H9 (cell line): Measurements from ENCODE around the gene ZHX3. TPM values are rescaled to one million over a fixed set of nuclear protein-coding genes. Genes with fewer than 3 reads are reported as not detected.

Experiments
- DNase-seq: peaks from one replicate; pipeline ENCODE4 v3.0.0-alpha.2; 2017
- H2AFZ ChIP-seq: one replicate; pipeline ENCODE4 v1.6.1; 2013; ENCODE audit warnings: mild to moderate bottlenecking, low read length, control low read depth, moderate library complexity
- H2AK5ac ChIP-seq: 2 replicates; pipeline ENCODE4 v1.6.1; 2013; ENCODE audit warnings: low read length, control low read depth, mixed read lengths; ENCODE audit not compliant: insufficient read length
- H2BK120ac ChIP-seq: one replicate; pipeline ENCODE4 v1.6.1; 2013; ENCODE audit warnings: low read depth, mild to moderate bottlenecking, low read length, control low read depth, inconsistent platforms; ENCODE audit not compliant: poor library complexity, severe bottlenecking
- H2BK12ac ChIP-seq: 2 replicates; pipeline ENCODE4 v1.6.1; 2013; ENCODE audit warnings: low read length, control low read depth, mixed read lengths, low read depth; ENCODE audit not compliant: insufficient read length
- H2BK15ac ChIP-seq: 2 replicates; pipeline ENCODE4 v1.6.1; 2013; ENCODE audit warnings: low read depth, low read length, control low read depth
- H2BK20ac ChIP-seq: one replicate; pipeline ENCODE4 v1.6.1; 2013; ENCODE audit warnings: low read depth, mild to moderate bottlenecking, low read length, control low read depth, inconsistent platforms; ENCODE audit not compliant: poor library complexity, severe bottlenecking
- H2BK5ac ChIP-seq: 2 replicates; pipeline ENCODE4 v1.6.1; 2013; ENCODE audit warnings: low read length, control low read depth, mixed read lengths; ENCODE audit not compliant: insufficient read length
- H3K14ac ChIP-seq: 2 replicates; pipeline ENCODE4 v1.6.1; 2013; ENCODE audit warnings: low read length, control low read depth; ENCODE audit not compliant: insufficient read depth
- H3K18ac ChIP-seq: 2 replicates; pipeline ENCODE4 v1.6.1; 2013; ENCODE audit warnings: low read depth, mild to moderate bottlenecking, mixed read lengths, low read length, control low read depth; ENCODE audit not compliant: insufficient read length
- H3K23ac ChIP-seq: 2 replicates; pipeline ENCODE4 v1.6.1; 2013; ENCODE audit warnings: low read length, control low read depth, mixed read lengths, low read depth; ENCODE audit not compliant: insufficient read length
- H3K23me2 ChIP-seq: 2 replicates; pipeline ENCODE4 v1.6.1; 2013; ENCODE audit warnings: low read depth, mild to moderate bottlenecking, mixed read lengths, low read length, control low read depth; ENCODE audit not compliant: insufficient read length, poor library complexity, severe bottlenecking
- H3K27ac ChIP-seq: 2 replicates; pipeline ENCODE4 v1.5.1; 2013; ENCODE audit warnings: low read length, control low read depth, mixed read lengths, low read depth; ENCODE audit not compliant: insufficient read length
- H3K27me3 ChIP-seq: 2 replicates; pipeline ENCODE4 v1.6.1; 2013; ENCODE audit warnings: low read length, control low read depth, inconsistent platforms; ENCODE audit not compliant: insufficient read depth
- H3K4ac ChIP-seq: 2 replicates; pipeline ENCODE4 v1.6.1; 2013; ENCODE audit warnings: low read depth, mild to moderate bottlenecking, control low read depth, inconsistent platforms, low read length, moderate library complexity
- H3K4me1 ChIP-seq: 2 replicates; pipeline ENCODE4 v1.6.1; 2013; ENCODE audit warnings: low read length, control low read depth, inconsistent platforms; ENCODE audit not compliant: insufficient read depth
- H3K4me2 ChIP-seq: 2 replicates; pipeline ENCODE4 v1.6.1; 2013; ENCODE audit warnings: low read length, control low read depth, mixed read lengths; ENCODE audit not compliant: insufficient read length, insufficient read depth
- H3K56ac ChIP-seq: 2 replicates; pipeline ENCODE4 v1.6.1; 2013; ENCODE audit warnings: low read depth, mild to moderate bottlenecking, mixed read lengths, low read length, control low read depth; ENCODE audit not compliant: insufficient read length
- H3K79me1 ChIP-seq: 2 replicates; pipeline ENCODE4 v1.6.1; 2013; ENCODE audit warnings: low read depth, mild to moderate bottlenecking, moderate library complexity, low read length, control low read depth, inconsistent platforms; ENCODE audit not compliant: insufficient read depth, poor library complexity, severe bottlenecking
- H3K79me2 ChIP-seq: 2 replicates; pipeline ENCODE4 v1.6.1; 2013; ENCODE audit warnings: low read length, control low read depth, inconsistent platforms; ENCODE audit not compliant: insufficient read depth
- H3K9ac ChIP-seq: 2 replicates; pipeline ENCODE4 v1.6.1; 2013; ENCODE audit warnings: low read length, control low read depth, mixed read lengths; ENCODE audit not compliant: insufficient read length; ENCODE audit errors: extremely low read depth
- H3K9me3 ChIP-seq: one replicate; pipeline ENCODE4 v1.6.1; 2013; ENCODE audit warnings: low read depth, low read length, inconsistent platforms; ENCODE audit not compliant: control insufficient read depth
- H3T11ph ChIP-seq: one replicate; pipeline ENCODE4 v1.6.1; 2013; ENCODE audit warnings: mild to moderate bottlenecking, low read length, control low read depth, inconsistent platforms
- H4K20me1 ChIP-seq: one replicate; pipeline ENCODE4 v1.6.1; 2013; ENCODE audit not compliant: control insufficient read depth, insufficient read length, insufficient read depth
- H4K5ac ChIP-seq: 2 replicates; pipeline ENCODE4 v1.6.1; 2013; ENCODE audit warnings: low read depth, mild to moderate bottlenecking, mixed read lengths, low read length, control low read depth; ENCODE audit not compliant: insufficient read length
- H4K8ac ChIP-seq: replicated peaks from 2 replicates; pipeline ENCODE4 v1.6.1; 2013; ENCODE audit warnings: low read length, control low read depth, mixed read lengths, low read depth; ENCODE audit not compliant: insufficient read length
- H4K91ac ChIP-seq: 2 replicates; pipeline ENCODE4 v1.6.1; 2013; ENCODE audit warnings: low read depth, mild to moderate bottlenecking, moderate library complexity, mixed read lengths, low read length, control low read depth; ENCODE audit not compliant: insufficient read length
- H3K27ac Mint-ChIP-seq, 3 experiments: 2 replicates in 2 of 3; 3 replicates in 1 of 3; pipeline ENCODE4 v1.8.0; 2020 to 2021; ENCODE audit warnings: mixed read lengths in 3 of 3, mild to moderate bottlenecking in 1 of 3, moderate library complexity in 1 of 3
- H3K27me3 Mint-ChIP-seq: 2 replicates; pipeline ENCODE4 v1.8.0; 2021; ENCODE audit warnings: low read depth, mild to moderate bottlenecking, moderate library complexity, mixed read lengths
- H3K36me3 Mint-ChIP-seq, 3 experiments: 2 replicates in 2 of 3; 3 replicates in 1 of 3; pipeline ENCODE4 v1.8.0; 2020 to 2021; ENCODE audit warnings: low read depth in 3 of 3, mixed read lengths in 3 of 3; ENCODE audit not compliant: insufficient read depth in 1 of 3
- H3K4me1 Mint-ChIP-seq, 2 experiments: 2 replicates each; pipeline ENCODE4 v1.8.0; 2020; ENCODE audit warnings: mixed read lengths in 2 of 2
- H3K4me3 Mint-ChIP-seq, 2 experiments: 2 replicates in 1 of 2; 3 replicates in 1 of 2; pipeline ENCODE4 v1.8.0; 2020 to 2021; ENCODE audit warnings: mild to moderate bottlenecking in 2 of 2, mixed read lengths in 2 of 2, moderate library complexity in 1 of 2
- H3K9me3 Mint-ChIP-seq, 2 experiments: 2 replicates in 1 of 2; 3 replicates in 1 of 2; pipeline ENCODE4 v1.8.0; 2020; ENCODE audit warnings: mild to moderate bottlenecking in 2 of 2, mixed read lengths in 2 of 2, moderate library complexity in 1 of 2
- WGBS: extraction: QIAGEN DNeasy Blood & Tissue Kit; methylation state at CpG from one replicate; pipeline ENCODE4 v1.1.7; 2013; ENCODE audit warnings: missing lambda C conversion rate, low lambda C conversion rate, mixed read lengths; ENCODE audit not compliant: insufficient read length; ENCODE audit errors: extremely low coverage; 5-methylcytosine and 5-hydroxymethylcytosine counted together
- total RNA-seq: library from RNA; stranded (reverse); gene quantifications from 2 replicates; pipeline ENCODE4 v1.2.1, GENCODE V29; 2021
- TF ChIP-seq, protein P1 (sequence below): fragments of 200-600 bp; sonication (generic); conservative IDR thresholded peaks from 3 replicates; pipeline ENCODE4 v1.8.0; 2021; ENCODE audit warnings: antibody characterized with exemption, mild to moderate bottlenecking

ZHX3 gene
- total RNA-seq, 1 experiment from 2014 or later = 4.4 TPM

GRCh38 chr20:41232973-41233926 lies 84.3 kb downstream of the ZHX3 start:
- Histone ChIP-seq H4K8ac (no peak overlapping the region), H3K79me2 (no peaks in the 10 kb centered on the region), H3K9me3 (no peaks in the 10 kb centered on the region), H2AK5ac (no peak overlapping the region), H3K9ac (no peak overlapping the region), H3K14ac (no peak overlapping the region), H2BK12ac (no peak overlapping the region), H3K23ac (no peak overlapping the region), H3K4me2 (no peak overlapping the region), H3K4ac (no peak overlapping the region), H2BK120ac (no peak overlapping the region), H4K91ac (no peak overlapping the region), H3K27ac (no peak overlapping the region), H2BK5ac (no peak overlapping the region), H3K4me1 (no peaks in the 10 kb centered on the region), H2AFZ (no peak overlapping the region), H3K56ac (no peak overlapping the region), H3T11ph (no peak overlapping the region), H2BK20ac (no peak overlapping the region), H4K5ac (no peak overlapping the region), H3K27me3 (no peaks in the 10 kb centered on the region; the same call in 1 of the 2 replicates), H3K18ac (no peak overlapping the region), H4K20me1 (no peaks in the 10 kb centered on the region), H3K79me1 (no peaks in the 10 kb centered on the region), H3K23me2 (no peaks in the 10 kb centered on the region), H2BK15ac (no peak overlapping the region)
- H3K36me3 Mint-ChIP-seq = no peaks in the 10 kb centered on the region
- DNase-seq = no peak
- H3K4me3 Mint-ChIP-seq = no peak overlapping the region
- no peaks in the 10 kb centered on the region; a peak in 1 of 4 replicates for H3K4me1 Mint-ChIP-seq
- no peak overlapping the region for H3K27ac Mint-ChIP-seq
- peaks cover 1% of the 10 kb centered on the region; the same call in 1 of the 2 replicates for H3K27me3 Mint-ChIP-seq
- no peaks in the 10 kb centered on the region for H3K9me3 Mint-ChIP-seq
- WGBS = no CpG with 5 or more reads among the region's 6 CpGs
- TF ChIP-seq, protein P1, sequence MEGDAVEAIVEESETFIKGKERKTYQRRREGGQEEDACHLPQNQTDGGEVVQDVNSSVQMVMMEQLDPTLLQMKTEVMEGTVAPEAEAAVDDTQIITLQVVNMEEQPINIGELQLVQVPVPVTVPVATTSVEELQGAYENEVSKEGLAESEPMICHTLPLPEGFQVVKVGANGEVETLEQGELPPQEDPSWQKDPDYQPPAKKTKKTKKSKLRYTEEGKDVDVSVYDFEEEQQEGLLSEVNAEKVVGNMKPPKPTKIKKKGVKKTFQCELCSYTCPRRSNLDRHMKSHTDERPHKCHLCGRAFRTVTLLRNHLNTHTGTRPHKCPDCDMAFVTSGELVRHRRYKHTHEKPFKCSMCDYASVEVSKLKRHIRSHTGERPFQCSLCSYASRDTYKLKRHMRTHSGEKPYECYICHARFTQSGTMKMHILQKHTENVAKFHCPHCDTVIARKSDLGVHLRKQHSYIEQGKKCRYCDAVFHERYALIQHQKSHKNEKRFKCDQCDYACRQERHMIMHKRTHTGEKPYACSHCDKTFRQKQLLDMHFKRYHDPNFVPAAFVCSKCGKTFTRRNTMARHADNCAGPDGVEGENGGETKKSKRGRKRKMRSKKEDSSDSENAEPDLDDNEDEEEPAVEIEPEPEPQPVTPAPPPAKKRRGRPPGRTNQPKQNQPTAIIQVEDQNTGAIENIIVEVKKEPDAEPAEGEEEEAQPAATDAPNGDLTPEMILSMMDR = no peak
